Stimulated activated CD8-positive, alpha-beta memory T cell treated with anti-CD3 and anti-CD28 coated beads, Interleukin-7, amount 100 ng/mL, for 1 hour (primary cell): ENCODE measurements around the gene SCFD1.
A peak's percentile ranks its signal among the peaks of the same experiment; 100 is the strongest.
"Not testable (repeated sequence)": the region's sequence is repeated elsewhere in the genome, so short reads cannot be mapped to it uniquely, and the experiment has no call there.

Experiments
- DNase-seq, 2 donors: peaks; one replicate each; pipeline ENCODE4 v3.0.0-alpha.2; 2020; ENCODE audit warnings: low read depth in 2 of 2

Gene SCFD1

GRCh38 chr14:30621940-30622830 is at the start of gene SCFD1:
SCFD1 (plus strand) TSS chr14:30622319; CDS start chr14:30622339, 20 bp downstream.
- peak; percentile 82 to 84 for DNase-seq

- DNase-seq: no peak
Observed at GRCh38 chr14:30572771-30573170, 49.3 kb upstream of the SCFD1 start.

- no peak for DNase-seq
Observed at GRCh38 chr14:30573226-30573814, 48.8 kb upstream of the SCFD1 start.

GRCh38 chr14:30573966-30574365 is 48.2 kb upstream of the SCFD1 start:
- DNase-seq: no peak

DNA sequence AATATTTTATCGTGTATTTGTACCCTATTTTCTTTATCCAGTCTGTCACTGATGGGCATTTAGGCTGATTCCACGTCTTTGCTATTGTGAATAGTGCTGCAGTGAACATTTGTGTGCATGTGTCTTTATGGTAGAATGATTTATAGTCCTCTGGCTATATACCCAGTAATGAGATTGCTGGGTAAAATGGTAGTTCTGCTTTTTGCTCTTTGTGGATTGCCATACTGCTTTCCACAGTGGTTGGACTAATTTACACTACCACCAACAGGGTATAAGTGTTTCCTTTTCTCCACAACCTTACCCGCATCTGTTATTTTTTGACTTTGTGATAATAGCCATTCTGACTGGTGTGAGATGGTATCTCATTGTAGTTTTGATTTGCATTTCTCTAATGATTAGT is 47.3 kb upstream of the SCFD1 start:
- not testable (repeated sequence) for DNase-seq

- DNase-seq: not testable (repeated sequence)
Observed at GRCh38 chr14:30576333-30576732, 45.8 kb upstream of the SCFD1 start.

DNA sequence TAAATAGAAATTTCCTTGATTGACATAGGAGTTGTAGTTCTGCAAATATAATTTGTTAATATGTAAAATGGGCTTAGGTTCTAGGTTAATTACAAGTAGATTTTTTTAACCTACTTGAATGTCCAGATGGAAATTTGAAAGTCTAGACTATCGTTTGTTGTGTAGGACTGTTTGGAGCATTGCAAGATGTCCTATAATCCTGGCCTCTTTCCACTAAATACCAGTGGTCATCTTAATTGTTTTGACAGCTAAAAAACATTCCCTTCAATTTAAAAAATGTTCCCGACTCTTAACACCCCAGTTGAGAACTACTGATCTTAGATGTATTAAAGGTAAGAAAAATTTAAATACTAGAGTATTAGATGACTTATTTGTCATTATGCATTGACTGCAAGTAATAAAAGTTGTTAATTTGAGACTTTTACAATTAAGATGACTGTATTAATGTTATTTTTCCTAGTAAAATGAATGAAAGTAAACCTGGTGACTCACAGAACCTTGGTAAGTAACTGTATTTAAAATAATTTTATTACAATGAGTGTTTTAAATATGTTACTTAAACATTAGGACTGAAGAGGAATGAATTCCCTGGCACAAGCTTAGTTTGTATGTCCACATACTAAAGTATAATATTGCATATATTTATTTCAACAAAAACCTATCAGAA is 41.4 kb upstream of the SCFD1 start:
- no peak for DNase-seq

GRCh38 chr14:30581283-30581625 is 40.9 kb upstream of the SCFD1 start:
- DNase-seq: no peak

DNA sequence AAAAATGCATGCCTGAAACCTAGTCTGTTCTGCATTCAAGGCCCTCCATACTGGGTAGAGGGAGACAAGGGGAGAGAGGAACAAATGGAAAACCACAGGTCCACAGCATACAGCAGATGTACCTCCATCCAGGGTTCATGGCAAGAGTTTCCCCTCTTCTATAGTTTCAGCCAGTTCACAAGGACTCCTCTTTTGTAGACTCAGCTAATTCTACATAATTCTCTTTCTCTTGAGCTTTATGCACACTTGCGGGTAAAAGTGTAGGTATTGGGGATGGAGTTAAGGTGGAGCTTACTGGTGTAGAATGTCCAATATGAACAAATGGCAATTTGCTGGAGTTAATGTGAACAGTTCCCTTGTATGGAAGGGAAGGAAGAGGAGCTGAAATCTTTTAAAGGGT is 39.7 kb upstream of the SCFD1 start:
- no peak for DNase-seq

DNA sequence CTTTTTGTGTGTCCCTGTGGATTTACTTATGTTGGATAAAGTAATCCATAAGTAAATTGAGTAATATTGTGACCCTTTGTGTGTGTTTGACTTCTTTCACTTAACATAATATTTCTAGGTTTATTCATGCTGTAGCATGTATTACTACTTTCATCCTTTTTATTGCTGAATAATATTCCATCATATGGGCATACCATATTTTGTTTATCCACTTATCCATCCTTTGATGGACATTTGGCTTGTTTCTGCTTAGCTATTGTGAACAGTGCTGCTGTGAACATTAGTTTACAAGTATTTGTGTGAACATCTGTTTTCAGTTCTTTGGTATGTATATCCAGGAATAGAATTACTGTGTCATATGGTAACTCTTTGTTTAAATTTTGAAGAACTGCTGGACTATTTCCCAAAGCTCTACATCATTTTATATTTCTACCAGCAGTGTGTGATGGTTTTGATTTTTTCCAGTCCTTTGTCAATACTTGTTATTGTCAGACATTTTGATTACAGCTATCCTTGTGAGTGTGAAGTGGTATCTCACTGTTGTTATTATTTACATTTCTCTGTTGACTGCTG is 38.0 kb upstream of the SCFD1 start:
- no peak for DNase-seq

DNA sequence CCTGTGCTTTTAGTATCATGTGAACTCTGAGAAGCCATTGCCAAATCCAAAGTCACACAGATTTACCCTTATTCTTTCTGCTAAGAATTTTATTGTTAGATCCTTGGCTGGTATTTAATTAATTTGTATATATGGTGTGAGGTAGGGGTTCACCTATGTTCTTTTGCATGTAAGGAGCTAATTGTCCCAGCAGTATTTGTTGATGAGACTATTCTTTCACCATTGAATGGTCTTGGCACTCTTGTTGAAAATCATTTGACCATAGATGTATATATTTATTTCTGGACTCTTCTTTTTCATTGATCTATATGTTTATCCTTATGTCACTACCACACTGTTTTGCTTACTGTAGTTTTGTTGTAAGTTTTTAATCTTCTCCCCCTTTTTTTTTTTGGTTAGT is 36.9 kb upstream of the SCFD1 start:
- no peak for DNase-seq

DNA sequence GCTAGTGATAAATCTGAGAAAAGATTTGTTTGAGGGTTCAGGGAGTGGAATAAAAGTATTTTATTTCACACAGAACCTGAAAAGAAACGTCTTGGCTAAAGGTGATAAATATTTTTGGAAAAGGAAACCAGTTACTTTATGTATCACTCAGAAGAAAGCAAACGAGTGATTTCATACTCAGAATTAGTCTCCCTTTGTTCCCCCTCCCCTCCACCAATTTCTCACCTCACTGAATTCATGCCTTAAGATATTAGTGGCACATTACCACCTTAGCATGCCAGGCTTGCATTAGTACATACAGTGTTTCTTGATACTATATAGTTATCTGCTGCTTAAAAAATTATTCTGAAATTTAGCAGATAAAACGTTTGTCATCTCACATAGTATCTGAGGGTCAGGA is 35.0 kb upstream of the SCFD1 start:
- no peak for DNase-seq

- no peak for DNase-seq
Observed at GRCh38 chr14:30588873-30589272, 33.2 kb upstream of the SCFD1 start.

DNA sequence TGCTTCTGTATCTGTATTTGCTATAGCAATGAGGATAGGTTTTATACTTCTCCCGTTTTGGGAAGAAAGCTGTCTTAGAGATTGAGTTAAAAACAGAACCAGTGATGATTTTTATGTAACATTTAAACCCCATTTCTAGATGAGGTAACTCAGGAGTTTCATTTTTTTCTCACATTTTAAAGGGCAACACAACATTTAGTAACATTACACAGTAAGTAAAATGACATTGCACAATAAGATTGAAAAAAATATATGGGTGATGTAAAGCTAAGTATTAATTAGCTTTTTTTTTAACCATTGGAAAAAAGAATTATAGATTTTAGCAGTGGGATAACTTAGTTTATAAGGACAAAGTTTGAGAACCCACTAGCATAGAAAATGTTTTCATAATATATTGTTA is 25.2 kb upstream of the SCFD1 start:
- DNase-seq: no peak

- DNase-seq: no peak
Observed at GRCh38 chr14:30597504-30597903, 24.6 kb upstream of the SCFD1 start.

GRCh38 chr14:30600922-30601918 is 20.9 kb upstream of the SCFD1 start:
- DNase-seq: no peak

DNA sequence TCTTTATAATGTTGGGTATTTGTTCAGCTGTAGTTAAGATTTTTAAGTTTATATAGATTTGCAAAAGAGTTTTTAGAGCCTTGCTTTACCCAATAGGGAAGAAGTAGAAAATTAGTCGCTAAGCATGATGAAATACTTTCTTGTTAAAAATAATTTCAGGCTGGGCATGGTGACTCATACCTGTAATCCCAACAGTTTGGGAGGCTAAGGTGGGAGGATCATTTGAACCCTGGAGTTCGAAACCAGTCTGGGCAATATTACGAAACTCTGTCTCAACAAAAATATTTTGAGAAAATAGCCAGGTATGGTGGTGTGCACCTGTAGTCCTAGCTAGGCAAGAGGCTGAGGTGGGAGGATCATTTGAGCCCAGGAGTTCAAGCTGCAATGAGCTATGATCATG is 18.7 kb upstream of the SCFD1 start:
- DNase-seq: no peak

- DNase-seq: not testable (repeated sequence)
Observed at GRCh38 chr14:30604696-30605095, 17.4 kb upstream of the SCFD1 start.

DNA sequence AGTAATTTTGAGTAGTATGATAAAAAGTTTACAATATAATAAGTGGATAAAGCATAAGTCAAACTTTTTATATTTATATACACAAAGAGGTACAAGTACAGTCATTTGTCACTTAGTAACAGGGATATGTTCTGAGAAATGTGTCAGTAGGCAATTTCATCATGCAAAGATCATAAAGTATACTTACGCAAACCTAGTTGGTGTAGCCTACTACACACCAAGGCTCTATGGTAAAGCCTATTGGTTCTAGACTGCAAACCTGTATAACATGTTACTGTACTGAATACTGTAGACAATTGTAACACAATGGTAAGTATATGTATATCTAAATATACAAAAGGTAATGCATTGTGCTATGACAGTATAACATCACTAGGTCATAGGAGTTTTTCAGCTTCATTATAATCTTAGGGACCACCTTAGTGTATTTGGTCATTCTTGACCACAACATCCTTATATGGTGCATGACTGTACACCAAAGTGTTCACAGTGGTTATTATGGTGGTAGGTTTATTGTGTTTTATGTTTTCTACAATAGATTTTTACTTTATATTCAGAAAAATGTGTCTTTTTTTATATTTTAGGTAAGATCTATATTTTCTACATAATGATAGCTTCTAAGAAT is 14.9 kb upstream of the SCFD1 start:
- DNase-seq: no peak

DNA sequence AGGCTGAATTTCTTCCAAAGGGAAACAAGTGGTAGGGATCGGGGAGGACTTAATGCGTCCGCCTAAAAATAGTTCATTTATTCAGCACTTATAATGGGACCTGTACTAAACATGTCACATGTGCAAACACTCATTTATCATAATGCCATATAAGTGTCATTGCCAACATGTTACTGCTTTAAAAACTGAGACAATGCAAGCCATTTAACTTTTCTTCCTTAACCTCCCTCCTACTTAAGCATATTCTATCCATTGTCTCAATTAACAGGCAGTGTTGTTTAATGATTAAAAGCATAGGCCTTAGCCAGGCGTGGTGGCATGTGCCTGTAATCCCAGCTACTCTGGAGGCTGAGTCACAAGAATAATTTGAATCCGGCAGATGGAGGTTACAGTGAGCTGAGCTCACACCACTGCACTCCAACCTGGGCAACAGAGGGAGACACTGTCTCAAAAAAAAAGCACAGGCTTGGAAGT is 13.5 kb upstream of the SCFD1 start:
- no peak for DNase-seq
